Left ventricle myocardium inferior (tissue), 1 donor: Measurements from ENCODE around the gene EID2B. TPM values are rescaled to one million over a fixed set of nuclear protein-coding genes. Genes with fewer than 3 reads are reported as not detected.

Source experiments
- DNase-seq: peaks from one replicate; pipeline ENCODE4 v3.0.0-alpha.2; 2020
- H3K27ac ChIP-seq: fragments of 200-600 bp; replicated peaks from 2 replicates; pipeline ENCODE4 v1.8.0; 2021
- H3K27me3 ChIP-seq: fragments of 200-600 bp; 2 replicates; pipeline ENCODE4 v1.8.0; 2021; ENCODE audit warnings: low read depth
- H3K36me3 ChIP-seq: fragments of 200-600 bp; 2 replicates; pipeline ENCODE4 v1.8.0; 2021
- H3K4me1 ChIP-seq: fragments of 200-600 bp; 2 replicates; pipeline ENCODE4 v1.8.0; 2021
- H3K4me3 ChIP-seq: fragments of 200-600 bp; 2 replicates; pipeline ENCODE4 v1.8.0; 2021; ENCODE audit warnings: mild to moderate bottlenecking, moderate library complexity
- H3K9me3 ChIP-seq: fragments of 200-600 bp; replicated peaks from 2 replicates; pipeline ENCODE4 v1.8.0; 2021
- CTCF ChIP-seq: fragments of 200-600 bp; IDR thresholded peaks from 2 replicates; pipeline ENCODE4 v1.8.0; 2021; ENCODE audit warnings: antibody characterized with exemption, mild to moderate bottlenecking, borderline replicate concordance
- intact Hi-C: fragments of 100-400 bp; cut with micrococcal nuclease; formaldehyde crosslinking; loops from one replicate; pipeline ENCODE4 v1.11.0; 2022
- total RNA-seq: library from RNA; stranded (reverse); fragmentation: NEBNext Ultra II Directional; extraction: Animal tissue kit (Norgen Biotek cat#: 25700); gene quantifications from one replicate; pipeline ENCODE4 v1.2.1, GENCODE V29; 2021
- donor health status: DM: no; HTN: yes; CAD: no; lungs with severe emphysema.

Gene EID2B
- total RNA-seq, 1 donor from 2014 or later, result 2.1 TPM

DNA sequence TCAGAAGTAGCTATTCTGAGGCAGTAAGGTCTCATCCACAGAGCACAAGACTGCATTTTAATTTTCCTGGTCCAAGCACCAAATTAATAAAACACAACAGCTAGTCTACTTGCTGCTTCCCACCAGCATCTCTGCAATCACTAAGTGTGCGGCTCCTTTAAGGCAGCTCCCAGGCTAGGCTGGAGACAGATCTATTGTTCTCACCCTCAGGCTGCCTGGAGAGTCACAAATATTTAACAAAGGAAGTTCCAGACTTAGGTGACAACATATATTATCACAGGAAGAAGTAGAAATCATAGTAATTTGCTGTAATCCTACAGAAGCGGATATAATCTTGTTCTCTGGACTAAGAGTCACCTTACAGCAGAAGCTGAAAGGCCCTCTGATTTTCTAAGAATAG, 9.6 kb upstream of the EID2B start:
- Histone ChIP-seq H3K9me3 (no peaks in the 10 kb centered on the region), H3K36me3 (no peaks in the 10 kb centered on the region), H3K4me3 (no peak overlapping the region), H3K27me3 (peaks cover 19% of the 10 kb centered on the region), H3K27ac (peak overlapping the region; percentile 37), H3K4me1 (peaks cover 31% of the 10 kb centered on the region)
- no peak for DNase-seq
- no peak for TF ChIP-seq CTCF
- intact Hi-C loops, result no loop called here

GRCh38 chr19:39540333-39540673, 7.7 kb upstream of the EID2B start:
- intact Hi-C loops, result no loop called here
- Histone ChIP-seq H3K9me3 (no peaks in the 10 kb centered on the region), H3K27me3 (peaks cover 3% of the 10 kb centered on the region), H3K36me3 (no peaks in the 10 kb centered on the region), H3K4me3 (peak overlapping the region; percentile 91), H3K27ac (peak overlapping the region; percentile 97), H3K4me1 (peaks cover 32% of the 10 kb centered on the region)
- DNase-seq, result no peak
- no peak for TF ChIP-seq CTCF

DNA sequence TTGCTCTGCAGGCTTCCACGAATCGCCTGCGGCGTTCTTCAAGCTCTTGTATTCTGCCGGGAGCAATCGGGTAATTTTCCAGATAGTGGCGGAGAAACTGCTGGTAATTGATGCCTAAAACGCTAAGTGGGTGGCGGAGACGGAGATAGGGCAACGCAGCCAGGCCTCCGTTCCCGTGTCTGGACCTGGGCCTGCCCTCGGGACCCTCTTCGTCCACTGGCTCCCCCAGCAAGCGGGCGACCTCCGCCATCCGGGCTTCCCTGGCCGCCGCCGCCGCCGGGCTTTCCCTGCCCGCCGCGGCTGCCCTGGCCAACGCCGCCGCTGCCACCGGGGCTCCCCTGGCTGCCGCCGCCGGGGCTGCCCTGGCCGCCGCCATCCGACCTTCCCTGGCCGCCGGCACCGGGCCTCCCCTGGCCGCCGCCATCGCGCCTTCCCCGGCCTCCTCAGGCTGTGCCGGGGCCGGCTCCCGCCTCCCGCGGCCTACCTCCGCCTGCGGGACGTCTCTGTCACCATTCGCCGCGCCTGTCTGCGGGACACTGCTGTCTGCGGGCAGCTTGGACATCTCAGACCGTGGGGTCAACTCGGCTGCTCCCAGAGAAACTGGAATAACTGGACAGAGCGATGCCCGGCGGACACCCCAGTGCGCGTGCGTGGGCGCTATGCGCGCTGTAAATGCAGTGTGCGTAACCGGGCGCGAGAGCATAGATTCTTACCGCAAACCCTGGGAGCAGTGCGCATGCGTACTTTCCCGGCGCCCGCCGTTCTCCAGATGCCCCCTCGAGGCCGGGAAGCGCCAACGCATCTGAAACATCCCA, 7.1 kb upstream of the EID2B start, which contains the start of gene EID2:
TSS of gene EID2 (minus strand) at position 644 of the 815 bp plus-strand sequence. CDS start at position 562, 82 bp downstream.
- H3K4me1 ChIP-seq, result peaks cover 32% of the 10 kb centered on the region
- H3K9me3 ChIP-seq, result no peaks in the 10 kb centered on the region
- DNase-seq, result peak; percentile 95
- H3K27ac ChIP-seq, result peak within 1 kb of the TSS; percentile 97
- intact Hi-C loops, result no loop called here
- H3K27me3 ChIP-seq, result no peaks in the 10 kb centered on the region
- TF ChIP-seq CTCF, result peak; percentile 92
- H3K36me3 ChIP-seq, result no peaks in the 10 kb centered on the region
- H3K4me3 ChIP-seq, result peak within 1 kb of the TSS; percentile 91

GRCh38 chr19:39539165-39539517, 6.5 kb upstream of the EID2B start:
- peak overlapping the region; percentile 97 for H3K27ac ChIP-seq
- peaks cover 32% of the 10 kb centered on the region for H3K4me1 ChIP-seq
- no peaks in the 10 kb centered on the region for H3K9me3 ChIP-seq
- peak overlapping the region; percentile 91 for H3K4me3 ChIP-seq
- H3K36me3 ChIP-seq, result no peaks in the 10 kb centered on the region
- DNase-seq, result no peak
- no peaks in the 10 kb centered on the region for H3K27me3 ChIP-seq
- intact Hi-C loops, result no loop called here
- no peak for TF ChIP-seq CTCF

DNA sequence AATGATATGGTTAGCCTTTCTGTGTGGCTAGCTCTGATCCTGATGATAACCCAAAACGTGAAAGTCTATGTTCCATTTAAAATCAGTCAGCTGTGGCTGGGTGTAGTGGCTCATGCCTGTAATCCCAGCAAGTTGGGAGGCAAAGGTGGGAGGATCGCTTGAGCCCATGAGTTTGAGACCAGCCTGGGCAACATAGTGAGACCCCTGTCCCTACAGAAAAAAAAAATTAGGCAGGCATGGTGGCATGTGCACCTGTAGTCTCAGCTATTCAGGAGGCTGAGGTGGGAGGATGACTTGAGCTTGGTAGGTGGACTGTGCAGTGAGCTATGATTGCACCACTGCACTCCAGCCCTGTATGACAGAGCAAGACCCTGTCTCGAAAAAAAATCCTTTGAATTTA, 1.1 kb upstream of the EID2B start:
- no peak for TF ChIP-seq CTCF
- DNase-seq, result no peak
- no peaks in the 10 kb centered on the region for H3K36me3 ChIP-seq
- H3K27me3 ChIP-seq, result no peaks in the 10 kb centered on the region
- peaks cover 45% of the 10 kb centered on the region for H3K4me1 ChIP-seq
- no peak overlapping the region for H3K27ac ChIP-seq
- no peak overlapping the region for H3K4me3 ChIP-seq
- intact Hi-C loops, result no loop called here
- no peaks in the 10 kb centered on the region for H3K9me3 ChIP-seq
